Right lobe of liver (tissue), 6 donors: ENCODE data around the gene PRR36. TPM values are rescaled to one million over a fixed set of nuclear protein-coding genes. Genes with fewer than 3 reads are reported as not detected.
A peak's percentile ranks its signal among the peaks of the same experiment; 100 is the strongest.

Experiments
- ATAC-seq, 4 donors: fragments of 200-7000 bp; cut with Tn5 transposase; one replicate each; pipeline ENCODE4 v1.9.1; 2020; ENCODE audit warnings: mild to moderate bottlenecking in 4 of 4, moderate library complexity in 4 of 4
- DNase-seq, 3 donors: peaks; one replicate each; pipeline ENCODE4 v3.0.0-alpha.2; 2020
- H3K27ac ChIP-seq, 3 donors: fragments of 200-600 bp; one replicate each; pipeline ENCODE4 v1.8.0; 2022
- H3K27me3 ChIP-seq, 2 donors: fragments of 200-600 bp; one replicate each; pipeline ENCODE4 v1.8.0; 2022
- H3K36me3 ChIP-seq, 4 donors: fragments of 200-600 bp; sonication (generic) in 1 of 4; one replicate each; pipeline versions ENCODE4 v1.5.1 to v1.8.0; 2017 to 2022; ENCODE audit warnings: control low read depth in 1 of 4
- H3K4me1 ChIP-seq, 4 donors: fragments of 200-600 bp; sonication (generic) in 1 of 4; one replicate each; pipeline versions ENCODE4 v1.5.1 to v1.8.0; 2017 to 2022; ENCODE audit warnings: control low read depth in 1 of 4
- H3K4me3 ChIP-seq, 3 donors: fragments of 200-600 bp; one replicate each; pipeline ENCODE4 v1.8.0; 2022
- H3K9me3 ChIP-seq, 4 donors: fragments of 200-600 bp; sonication (generic) in 1 of 4; one replicate each; pipeline versions ENCODE4 v1.5.1 to v1.8.0; 2017 to 2022; ENCODE audit warnings: control low read depth in 1 of 4
- POLR2A ChIP-seq: fragments of 450-650 bp; IDR thresholded peaks from one replicate; pipeline ENCODE4 v1.6.1; 2017; ENCODE audit warnings: antibody characterized with exemption, mild to moderate bottlenecking
- WGBS: methylation state at CpG from one replicate; pipeline ENCODE4 v1.1.6; 2018; ENCODE audit warnings: low coverage, low lambda C conversion rate; ENCODE audit not compliant: insufficient coverage; ENCODE audit errors: missing lambda C conversion rate; 5-methylcytosine and 5-hydroxymethylcytosine counted together
- intact Hi-C, 2 donors: fragments of 100-400 bp; cut with DNase I; formaldehyde crosslinking; loops; one replicate each; pipeline versions ENCODE4 v1.11.2 to v1.14.1; 2022
- total RNA-seq, 6 experiments: library from RNA; depleted of rRNA in 2 of 6; stranded (reverse); fragments of >200 nt in 2 of 6; fragmentation: NEBNext Ultra II Directional in 3 of 6; extraction: Animal tissue kit (Norgen Biotek cat#: 25700) in 3 of 6; gene quantifications; one replicate each; pipeline versions ENCODE4 v1.1.0 to v1.2.4, GENCODE V29; 2016 to 2023
- TF ChIP-seq, protein P1 (sequence below), 4 donors: fragments of 200-600 bp in 3 of 4; fragments of 450-650 bp in 1 of 4; IDR thresholded peaks; one replicate each; pipeline versions ENCODE4 v1.5.1 to v1.8.0; 2016 to 2022; ENCODE audit warnings: antibody characterized with exemption in 4 of 4, mild to moderate bottlenecking in 2 of 4
- donor health status: DM: no; HTN: yes; CAD: no.
- donor health status: DM: no; HTN: no; CAD: no.
- donor health status: DM: no; HTN: no; CAD: no.
- donor health status: DM: no; HTN: yes; CAD: no.
- donor health status: DM: no; HTN: yes; CAD: no.

Gene PRR36
- total RNA-seq, 6 experiments from 2014 or later: 0.07 to 0.37 (median 0.12) TPM; not detected in 2

DNA sequence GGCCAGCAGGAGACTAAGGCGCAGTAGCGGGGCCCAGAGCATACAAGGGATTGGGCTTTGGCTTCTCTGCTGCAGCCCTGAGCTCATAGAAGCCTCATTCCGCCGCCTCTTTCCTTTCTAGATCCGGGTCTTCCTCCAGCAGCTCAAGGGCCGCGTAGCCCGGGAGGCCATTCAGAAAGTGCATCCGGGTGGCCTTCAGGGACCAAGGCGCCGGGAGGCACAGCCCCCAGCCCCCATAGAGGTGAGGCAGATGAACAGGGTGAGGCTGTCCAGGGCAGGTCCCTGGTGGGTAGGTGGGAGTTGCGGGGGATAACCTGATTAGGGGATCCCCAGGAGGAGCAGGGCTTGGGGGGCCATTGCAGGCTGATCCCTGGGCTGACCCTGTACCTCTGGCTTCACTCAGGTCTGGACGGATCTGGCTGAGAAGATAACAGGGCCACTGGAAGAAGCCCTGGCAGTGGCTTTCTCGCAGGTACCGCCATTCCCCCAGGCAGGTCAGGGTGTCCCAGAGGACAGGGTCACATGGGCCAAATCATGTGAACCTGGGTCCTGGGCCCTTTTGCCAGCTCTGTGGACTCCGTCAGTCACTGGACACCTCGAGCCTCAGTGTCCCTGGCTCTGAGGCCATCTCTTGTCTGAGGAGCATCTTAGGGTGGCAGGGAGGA, 47.2 kb upstream of the PRR36 start:
- Histone ChIP-seq H3K27me3 (no peaks in the 10 kb centered on the region), H3K4me3 (peak overlapping the region; percentile 32 to 36 (median 33)), H3K9me3 (no peaks in the 10 kb centered on the region), H3K4me1 (peaks cover 0 to 39% (median 15%) of the 10 kb centered on the region in 4 donors), H3K27ac (peak overlapping the region; percentile 15 to 72 (median 36)), H3K36me3 (peaks cover 0 to 8% (median 0%) of the 10 kb centered on the region in 4 donors)
- DNase-seq (peak; percentile 47 to 62 (median 56)), ATAC-seq (no peak)
- WGBS: no CpG with 5 or more reads among the region's 17 CpGs
- no peak for TF ChIP-seq POLR2A
- TF ChIP-seq, protein P1, sequence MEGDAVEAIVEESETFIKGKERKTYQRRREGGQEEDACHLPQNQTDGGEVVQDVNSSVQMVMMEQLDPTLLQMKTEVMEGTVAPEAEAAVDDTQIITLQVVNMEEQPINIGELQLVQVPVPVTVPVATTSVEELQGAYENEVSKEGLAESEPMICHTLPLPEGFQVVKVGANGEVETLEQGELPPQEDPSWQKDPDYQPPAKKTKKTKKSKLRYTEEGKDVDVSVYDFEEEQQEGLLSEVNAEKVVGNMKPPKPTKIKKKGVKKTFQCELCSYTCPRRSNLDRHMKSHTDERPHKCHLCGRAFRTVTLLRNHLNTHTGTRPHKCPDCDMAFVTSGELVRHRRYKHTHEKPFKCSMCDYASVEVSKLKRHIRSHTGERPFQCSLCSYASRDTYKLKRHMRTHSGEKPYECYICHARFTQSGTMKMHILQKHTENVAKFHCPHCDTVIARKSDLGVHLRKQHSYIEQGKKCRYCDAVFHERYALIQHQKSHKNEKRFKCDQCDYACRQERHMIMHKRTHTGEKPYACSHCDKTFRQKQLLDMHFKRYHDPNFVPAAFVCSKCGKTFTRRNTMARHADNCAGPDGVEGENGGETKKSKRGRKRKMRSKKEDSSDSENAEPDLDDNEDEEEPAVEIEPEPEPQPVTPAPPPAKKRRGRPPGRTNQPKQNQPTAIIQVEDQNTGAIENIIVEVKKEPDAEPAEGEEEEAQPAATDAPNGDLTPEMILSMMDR (IDR thresholded peaks at IDR 0.05): no peak
- intact Hi-C loops: no loop called here

DNA sequence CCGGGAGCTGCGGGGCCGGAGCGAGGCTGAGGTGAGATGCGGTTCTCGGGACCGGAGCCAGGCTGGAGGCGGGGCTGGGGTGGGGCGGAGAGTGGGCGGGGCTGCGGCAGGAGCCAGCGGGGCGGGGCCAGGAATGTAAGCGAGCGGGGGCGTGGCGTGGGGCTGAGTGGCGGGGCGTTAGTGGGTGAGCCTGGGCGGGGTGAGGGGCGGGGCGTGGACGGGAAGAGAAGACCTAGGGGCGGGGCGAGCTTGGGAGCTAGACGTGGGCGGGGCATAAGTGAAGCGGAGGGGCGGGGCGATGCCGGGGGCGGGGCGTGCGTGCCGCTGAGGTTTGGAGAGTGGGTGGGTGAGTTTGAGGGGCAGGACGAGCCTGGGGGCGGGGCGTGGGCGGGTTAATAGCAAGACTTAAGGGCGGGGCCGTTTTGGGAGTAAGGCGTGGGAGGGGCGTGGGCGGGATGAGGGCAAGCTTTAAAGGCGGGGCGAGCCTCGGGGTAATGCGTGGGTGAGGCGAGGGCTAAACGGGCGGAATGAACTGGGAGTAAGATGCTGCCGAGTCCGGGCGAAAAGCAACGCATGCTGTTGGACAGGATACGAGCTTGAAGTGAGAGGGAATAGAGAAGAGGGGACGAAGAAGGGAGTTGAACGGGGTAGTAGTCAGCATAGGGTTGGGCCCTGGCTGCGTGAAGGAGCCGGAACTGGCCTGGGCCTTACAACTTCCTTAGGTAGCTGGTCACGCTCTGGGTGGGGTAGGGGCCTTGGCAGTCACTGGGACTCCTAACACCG, 46.5 kb upstream of the PRR36 start:
- peaks cover 0 to 8% (median 0%) of the 10 kb centered on the region in 4 donors for H3K36me3 ChIP-seq
- intact Hi-C loops: no loop called here
- H3K4me3 ChIP-seq: peak overlapping the region; percentile 83 to 95 (median 85)
- H3K27ac ChIP-seq: peak overlapping the region; percentile 66 to 81 (median 72)
- no peaks in the 10 kb centered on the region for H3K27me3 ChIP-seq
- H3K9me3 ChIP-seq: no peaks in the 10 kb centered on the region
- peaks cover 0 to 46% (median 15%) of the 10 kb centered on the region in 4 donors for H3K4me1 ChIP-seq
- 2% methylated on average over 53 of the region's 62 CpGs for WGBS
- ATAC-seq: peak; percentile 78 to 86 (median 82)
- peak; percentile 100 for DNase-seq
- no peak for TF ChIP-seq POLR2A
- TF ChIP-seq, protein P1 (IDR thresholded peaks at IDR 0.05): no peak

DNA sequence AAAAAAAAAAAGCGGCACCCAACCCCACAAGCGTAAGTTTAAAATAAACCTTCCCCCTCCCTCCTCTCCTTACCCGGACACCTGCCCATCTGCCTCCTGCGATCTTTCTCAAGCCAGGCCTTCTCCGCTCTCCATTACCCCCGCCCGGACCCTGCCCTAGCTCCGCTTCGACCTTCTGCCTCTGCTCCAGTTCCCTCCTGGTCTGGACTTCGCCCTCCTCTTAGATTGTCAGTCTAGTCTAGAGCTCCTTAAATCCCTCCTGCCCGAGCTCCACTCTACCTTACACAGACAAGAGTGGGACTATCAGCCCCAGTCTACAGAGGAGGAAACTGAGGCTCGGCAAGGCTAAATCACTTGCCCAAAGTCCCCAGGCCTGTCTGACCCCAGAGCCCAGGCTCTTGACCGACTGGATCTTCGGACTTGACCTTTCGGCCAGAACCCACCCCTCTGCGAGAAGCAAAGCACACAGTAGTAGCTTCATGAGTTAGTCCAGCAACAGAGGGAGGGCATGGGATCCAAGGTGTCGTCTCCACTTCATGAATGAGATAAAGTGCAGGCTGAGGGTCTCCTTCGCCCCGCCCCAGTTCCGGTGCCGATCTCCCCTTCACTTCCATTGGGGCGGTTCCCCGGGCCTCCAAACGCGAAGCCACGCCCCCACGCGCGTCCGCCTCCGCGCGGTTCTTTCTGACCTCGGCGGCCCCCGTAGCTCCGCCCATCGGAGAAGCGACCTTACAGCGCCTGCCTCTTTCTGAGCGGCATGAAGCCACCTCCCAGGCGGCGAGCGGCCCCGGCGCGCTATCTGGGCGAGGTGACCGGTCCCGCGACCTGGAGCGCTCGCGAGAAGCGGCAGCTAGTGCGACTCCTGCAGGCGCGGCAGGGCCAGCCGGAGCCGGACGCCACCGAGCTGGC, 45.7 kb upstream of the PRR36 start, which contains the start of gene SNAPC2:
Gene SNAPC2, plus strand, starts transcription at position 729 of the 909 bp plus-strand sequence. Its CDS starts 29 bp downstream, at position 758.
- Histone ChIP-seq H3K36me3 (peaks cover 0 to 8% (median 0%) of the 10 kb centered on the region in 4 donors), H3K4me3 (peak within 1 kb of the TSS; percentile 83 to 95 (median 85)), H3K27ac (peak within 1 kb of the TSS; percentile 66 to 81 (median 72)), H3K9me3 (no peaks in the 10 kb centered on the region), H3K4me1 (peaks cover 0 to 41% (median 15%) of the 10 kb centered on the region in 4 donors), H3K27me3 (no peaks in the 10 kb centered on the region)
- peak; percentile 97 to 98 (median 97) for DNase-seq
- ATAC-seq: peak; percentile 49 to 62 (median 62)
- 12% methylated on average over 22 of the region's 62 CpGs for WGBS
- intact Hi-C loops: no loop called here
- TF ChIP-seq, protein P1 (IDR thresholded peaks at IDR 0.05): no peak
- peak; percentile 50 for TF ChIP-seq POLR2A
